SU-DHL-6 (cell line): ENCODE measurements around the gene TRIM38.
A peak's percentile ranks its signal among the peaks of the same experiment; 100 is the strongest.

Source experiments
- H2AFZ ChIP-seq: fragments of 200-600 bp; sonication (generic); 2 replicates; pipeline ENCODE4 v1.6.1; 2014; ENCODE audit warnings: low read depth, mild to moderate bottlenecking, moderate library complexity, mixed read lengths, antibody characterized with exemption, low read length; ENCODE audit not compliant: severe bottlenecking
- H3F3A ChIP-seq: fragments of 200-600 bp; shearing (Covaris generic); 2 replicates; pipeline ENCODE4 v1.6.0; 2016; ENCODE audit warnings: antibody characterized with exemption, mild to moderate bottlenecking; ENCODE audit not compliant: insufficient read depth
- H3K27ac ChIP-seq: fragments of 200-600 bp; sonication (generic); 2 replicates; pipeline ENCODE4 v1.5.1; 2016; ENCODE audit warnings: low read depth, mild to moderate bottlenecking, low read length, moderate library complexity, mixed read lengths
- H3K27me3 ChIP-seq: fragments of 200-600 bp; sonication (generic), shearing (Covaris generic); 2 replicates; pipeline ENCODE4 v1.6.0; 2014; ENCODE audit warnings: mild to moderate bottlenecking, low read length
- H3K36me3 ChIP-seq: fragments of 200-600 bp; sonication (generic); 2 replicates; pipeline ENCODE4 v1.6.1; 2014; ENCODE audit warnings: mild to moderate bottlenecking, low read length, mixed read lengths
- H3K4me2 ChIP-seq: fragments of 300-600, 200-600 bp; shearing (Covaris generic), sonication (generic); 2 replicates; pipeline ENCODE4 v1.6.0; 2014; ENCODE audit warnings: low read length, low read depth, mild to moderate bottlenecking; ENCODE audit not compliant: poor library complexity, severe bottlenecking
- H3K4me3 ChIP-seq: fragments of 200-600 bp; sonication (generic); 2 replicates; pipeline ENCODE4 v1.5.1; 2014; ENCODE audit warnings: antibody characterized with exemption, low read length, mild to moderate bottlenecking, mixed read lengths; ENCODE audit not compliant: insufficient read depth, poor library complexity, severe bottlenecking
- H3K79me2 ChIP-seq: fragments of 200-600 bp; sonication (generic); 2 replicates; pipeline ENCODE4 v1.6.1; 2014; ENCODE audit warnings: mild to moderate bottlenecking, low read length, moderate library complexity; ENCODE audit not compliant: insufficient read depth
- H3K9ac ChIP-seq: fragments of 200-600 bp; sonication (generic); 2 replicates; pipeline ENCODE4 v1.7.0; 2014; ENCODE audit warnings: mild to moderate bottlenecking, low read length
- H3K9me2 ChIP-seq: fragments of 200-600 bp; sonication (generic); replicated peaks from 2 replicates; pipeline ENCODE4 v1.6.1; 2014; ENCODE audit warnings: low read length; ENCODE audit not compliant: insufficient read depth
- H3K9me3 ChIP-seq: fragments of 200-600 bp; sonication (generic); 2 replicates; pipeline ENCODE4 v1.6.1; 2014; ENCODE audit warnings: low read length, mixed read lengths; ENCODE audit not compliant: insufficient read depth
- H4K20me1 ChIP-seq: fragments of 200-600 bp; sonication (generic); 2 replicates; pipeline ENCODE4 v1.6.1; 2014; ENCODE audit warnings: low read depth, mild to moderate bottlenecking, antibody characterized with exemption, low read length, moderate library complexity, mixed read lengths
- CTCF ChIP-seq: fragments of 200-600 bp; sonication (generic); IDR thresholded peaks from one replicate; pipeline ENCODE4 v1.5.1; 2017; ENCODE audit warnings: antibody characterized with exemption, mild to moderate bottlenecking, low read length, moderate library complexity; ENCODE audit not compliant: insufficient read depth, poor library complexity, severe bottlenecking
- EZH2phosphoT487 ChIP-seq: fragments of 200-600 bp; sonication (generic), shearing (Covaris generic); conservative IDR thresholded peaks from 2 replicates; pipeline ENCODE4 v1.6.1; 2018; ENCODE audit warnings: mild to moderate bottlenecking, antibody characterized with exemption, low read length, moderate library complexity, mixed read lengths

TRIM38 gene

GRCh38 chr6:26028746-26029569 lies 66.4 kb downstream of the TRIM38 start:
- H3K9ac ChIP-seq: peak overlapping the region; percentile 64

GRCh38 chr6:26029570-26029856 lies 66.9 kb downstream of the TRIM38 start:
- peak overlapping the region; percentile 92 for H3K27ac ChIP-seq
- TF ChIP-seq CTCF (no peak), EZH2phosphoT487 (no peak)
- H3K27me3 ChIP-seq: no peaks in the 10 kb centered on the region
- H3K4me2 ChIP-seq: peak overlapping the region; percentile 65
- no peaks in the 10 kb centered on the region for H3K79me2 ChIP-seq
- peak overlapping the region; percentile 6 for H2AFZ ChIP-seq
- no peak overlapping the region for H3K4me3 ChIP-seq
- H3K9me3 ChIP-seq: peaks cover 6% of the 10 kb centered on the region; the same call in 1 of the 2 replicates
- H3K9me2 ChIP-seq: no peaks in the 10 kb centered on the region
- no peaks in the 10 kb centered on the region for H3K36me3 ChIP-seq
- H3K9ac ChIP-seq: peak overlapping the region; percentile 64
- H3F3A ChIP-seq: peaks cover 77% of the 10 kb centered on the region
- no peaks in the 10 kb centered on the region for H4K20me1 ChIP-seq

More at GRCh38 chr6:26028746-26029569, 66.4 kb downstream of the TRIM38 start:
- Histone ChIP-seq H2AFZ (peak overlapping the region; percentile 6), H3K27ac (peak overlapping the region; percentile 92), H4K20me1 (no peaks in the 10 kb centered on the region), H3K4me2 (peak overlapping the region; percentile 65), H3K79me2 (no peaks in the 10 kb centered on the region), H3K36me3 (no peaks in the 10 kb centered on the region), H3K9me2 (no peaks in the 10 kb centered on the region), H3F3A (peaks cover 76% of the 10 kb centered on the region), H3K9me3 (peaks cover 5% of the 10 kb centered on the region; the same call in 1 of the 2 replicates), H3K27me3 (no peaks in the 10 kb centered on the region), H3K4me3 (peak overlapping the region; percentile 49)
- TF ChIP-seq CTCF (no peak), EZH2phosphoT487 (no peak)

GRCh38 chr6:26029857-26030653 lies 67.5 kb downstream of the TRIM38 start:
- no peak overlapping the region for H2AFZ ChIP-seq
- peak overlapping the region; percentile 92 for H3K27ac ChIP-seq
- peaks cover 79% of the 10 kb centered on the region for H3F3A ChIP-seq
- H3K9me3 ChIP-seq: peaks cover 6% of the 10 kb centered on the region; the same call in 1 of the 2 replicates
- no peaks in the 10 kb centered on the region for H3K9me2 ChIP-seq
- H3K79me2 ChIP-seq: no peaks in the 10 kb centered on the region
- no peaks in the 10 kb centered on the region for H4K20me1 ChIP-seq
- peak overlapping the region; percentile 64 for H3K9ac ChIP-seq
- H3K4me3 ChIP-seq: peak overlapping the region; percentile 52
- peak overlapping the region; percentile 65 for H3K4me2 ChIP-seq
- TF ChIP-seq EZH2phosphoT487: no peak
- no peak for TF ChIP-seq CTCF
- H3K36me3 ChIP-seq: no peaks in the 10 kb centered on the region
- H3K27me3 ChIP-seq: no peaks in the 10 kb centered on the region
